NCI-H2107 treated with DMSO at 0.1 percent for 48 hours (cell line): Measurements from ENCODE around the gene CDK5RAP3.
"Not testable (repeated sequence)": the region's sequence is repeated elsewhere in the genome, so short reads cannot be mapped to it uniquely, and the experiment has no call there.

Experiments
- DNase-seq: peaks from one replicate; lab custom pipeline; 2025; ENCODE audit not compliant: unreplicated experiment; lab: John Stamatoyannopoulos, UW

CDK5RAP3 gene

DNA sequence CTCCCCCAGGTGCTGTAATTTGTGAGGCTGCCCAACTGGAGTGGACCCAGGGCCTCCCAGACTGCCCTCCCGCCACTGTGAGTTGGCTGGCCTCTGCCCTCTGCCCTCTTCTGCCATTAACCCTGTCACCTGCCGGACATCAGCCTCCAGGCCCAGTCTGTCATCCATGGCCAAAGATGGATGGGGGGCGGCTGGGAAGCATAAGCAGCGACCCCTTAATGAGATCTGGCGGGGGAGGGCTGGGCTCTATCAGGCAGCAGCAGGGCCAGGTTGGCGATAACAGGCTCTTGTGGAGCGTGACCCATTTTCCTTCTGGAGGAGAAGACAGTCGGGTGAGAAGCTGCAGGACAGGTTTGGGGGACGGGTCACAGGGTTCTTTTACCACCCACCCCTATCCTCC, 25.3 kb downstream of the CDK5RAP3 start:
- DNase-seq, result no peak

GRCh38 chr17:47997586-47997985, 26.7 kb downstream of the CDK5RAP3 start:
- DNase-seq, result no peak

DNA sequence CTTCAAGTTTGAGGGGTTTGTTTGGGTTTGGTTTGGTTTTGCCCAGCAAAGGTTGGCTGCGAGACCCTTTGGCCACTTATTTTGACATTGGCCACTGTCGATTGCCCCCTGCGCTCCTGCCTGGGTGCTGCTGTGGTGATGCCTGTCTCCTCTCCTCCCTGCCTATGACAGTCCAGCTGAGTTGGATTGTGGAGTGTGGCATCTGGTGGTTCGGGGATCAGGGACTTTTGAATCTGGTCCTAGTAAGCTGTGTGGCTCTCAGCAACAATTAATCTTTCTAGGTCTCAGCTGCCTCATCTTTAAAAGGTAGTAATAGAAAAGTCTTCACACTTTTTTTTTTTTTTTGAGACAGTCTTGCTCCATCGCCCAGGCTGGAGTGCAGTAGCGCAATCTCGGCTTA, 27.1 kb downstream of the CDK5RAP3 start:
- DNase-seq, result no peak

- DNase-seq, result no peak
Measured at GRCh38 chr17:47999582-47999981, 28.7 kb downstream of the CDK5RAP3 start.

DNA sequence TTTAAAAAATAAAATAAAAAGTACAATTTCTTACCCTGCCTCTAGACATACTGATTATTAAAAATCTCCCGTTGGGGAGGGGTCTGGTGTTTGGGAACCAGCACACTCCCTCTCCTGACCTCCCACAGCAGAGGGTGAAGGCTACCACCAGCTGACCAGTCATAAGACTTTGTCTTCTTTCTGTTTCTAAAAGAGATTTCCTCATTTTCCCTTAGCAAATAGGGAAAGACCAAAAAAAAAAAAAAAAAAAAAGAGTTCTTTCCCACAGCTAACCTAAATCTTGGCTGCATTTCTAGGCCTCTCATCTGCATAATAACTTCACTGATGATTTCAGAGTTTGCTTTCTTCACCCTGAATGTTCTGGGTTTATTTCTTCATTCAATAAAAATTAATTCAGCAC, 30.3 kb downstream of the CDK5RAP3 start:
- no peak for DNase-seq

DNA sequence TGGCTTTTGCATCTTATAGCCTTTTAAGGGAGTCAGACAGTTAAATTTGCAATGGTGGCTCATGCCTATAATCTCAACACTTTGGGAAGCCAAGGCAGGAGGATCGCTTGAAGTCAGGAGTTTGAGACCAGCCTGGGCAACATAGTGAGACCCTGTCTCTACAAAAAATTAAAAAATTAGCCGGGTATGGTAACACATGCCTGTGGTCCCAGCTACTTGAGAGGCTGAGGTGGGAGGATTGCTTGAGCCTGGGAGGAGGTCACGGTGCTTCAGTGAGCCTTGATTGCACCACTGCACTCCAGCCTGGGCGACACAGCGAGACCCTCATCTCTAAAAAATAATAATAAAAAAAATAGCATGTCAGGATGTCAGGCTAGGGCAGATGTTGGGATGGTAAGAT, 30.7 kb downstream of the CDK5RAP3 start:
- DNase-seq, result not testable (repeated sequence)

GRCh38 chr17:48002266-48002915, 31.5 kb downstream of the CDK5RAP3 start:
- DNase-seq, result peak; percentile 62

DNA sequence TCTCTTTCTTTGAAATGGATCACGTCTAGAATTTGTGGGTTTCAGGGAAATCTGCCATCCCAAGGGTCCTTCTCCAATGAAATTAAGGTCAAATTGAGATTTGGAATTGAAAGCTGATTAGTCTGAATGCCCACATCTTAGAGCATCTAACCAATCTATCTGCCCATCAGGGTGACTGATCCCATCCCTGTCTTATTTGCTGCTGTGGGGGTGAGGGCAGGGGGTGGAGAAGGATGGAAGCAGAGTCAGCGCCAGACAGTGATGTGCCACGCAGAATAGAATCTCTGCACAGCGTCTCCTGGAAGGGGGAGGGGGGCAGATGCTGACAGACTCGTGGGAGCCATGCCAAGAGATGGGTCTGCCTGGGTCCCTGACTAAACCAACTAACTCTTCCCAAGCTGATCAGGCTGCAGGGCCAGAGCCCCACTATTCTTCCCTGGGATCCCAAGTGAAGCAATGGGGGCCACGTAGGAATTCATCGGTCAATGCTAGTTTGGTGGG, 32.1 kb downstream of the CDK5RAP3 start:
- no peak for DNase-seq

GRCh38 chr17:48003417-48004151, 32.7 kb downstream of the CDK5RAP3 start:
- DNase-seq, result peak; percentile 60

GRCh38 chr17:48004983-48005382, 34.1 kb downstream of the CDK5RAP3 start:
- DNase-seq, result no peak

DNA sequence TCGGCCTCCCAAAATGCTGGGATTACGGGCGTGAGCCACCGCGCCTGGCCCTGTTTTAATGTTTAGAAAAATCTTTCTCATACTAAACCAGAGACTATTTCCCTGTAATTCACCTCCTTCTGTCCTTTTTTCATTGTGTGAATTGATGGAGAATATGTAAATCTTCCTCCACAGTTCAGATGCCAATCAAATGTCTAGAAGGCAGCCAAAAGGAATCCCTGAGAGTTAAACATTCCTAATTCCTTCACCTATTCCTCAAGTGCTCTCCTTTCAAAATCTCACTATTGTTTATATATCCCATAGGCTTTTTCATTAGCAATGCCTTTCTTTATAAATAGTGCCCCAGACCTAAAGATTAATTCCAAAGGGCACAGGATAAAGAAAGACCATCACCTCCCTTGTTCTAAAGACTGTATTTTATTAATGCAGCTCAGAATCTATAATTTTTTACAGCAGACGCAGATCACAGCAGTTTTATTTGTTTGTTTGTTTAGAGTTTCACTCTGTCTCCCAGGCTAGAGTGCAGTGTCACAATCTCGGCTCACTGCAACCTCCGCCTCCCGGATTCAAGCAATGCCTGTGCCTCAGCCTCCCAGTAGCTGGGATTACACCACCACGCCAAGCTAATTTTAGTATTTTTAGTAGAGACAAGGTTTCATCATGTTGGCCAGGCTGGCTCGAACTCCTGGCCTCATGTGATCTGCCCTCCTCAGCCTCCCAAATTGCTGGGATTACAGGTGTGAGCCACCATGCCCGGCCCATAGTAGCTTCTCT, 36.2 kb downstream of the CDK5RAP3 start:
- no peak for DNase-seq

DNA sequence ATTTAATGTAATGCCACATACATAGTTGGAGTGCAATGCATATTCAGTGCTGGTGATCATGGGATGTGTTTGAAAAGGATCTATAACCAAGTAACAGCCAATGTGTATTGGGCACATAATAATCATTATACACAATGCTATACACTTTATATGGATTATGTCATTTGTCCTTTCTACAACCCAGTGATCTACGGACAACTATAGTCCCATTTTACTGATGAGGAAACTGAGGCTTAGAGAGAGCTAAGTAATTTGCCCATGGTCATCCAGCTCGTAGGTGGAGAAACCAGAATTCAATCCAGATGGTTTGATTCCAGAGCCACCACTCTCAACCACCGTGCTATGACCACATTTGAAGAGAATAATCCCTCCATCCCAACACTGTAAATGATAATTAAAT, 39.3 kb downstream of the CDK5RAP3 start:
- DNase-seq, result no peak

DNA sequence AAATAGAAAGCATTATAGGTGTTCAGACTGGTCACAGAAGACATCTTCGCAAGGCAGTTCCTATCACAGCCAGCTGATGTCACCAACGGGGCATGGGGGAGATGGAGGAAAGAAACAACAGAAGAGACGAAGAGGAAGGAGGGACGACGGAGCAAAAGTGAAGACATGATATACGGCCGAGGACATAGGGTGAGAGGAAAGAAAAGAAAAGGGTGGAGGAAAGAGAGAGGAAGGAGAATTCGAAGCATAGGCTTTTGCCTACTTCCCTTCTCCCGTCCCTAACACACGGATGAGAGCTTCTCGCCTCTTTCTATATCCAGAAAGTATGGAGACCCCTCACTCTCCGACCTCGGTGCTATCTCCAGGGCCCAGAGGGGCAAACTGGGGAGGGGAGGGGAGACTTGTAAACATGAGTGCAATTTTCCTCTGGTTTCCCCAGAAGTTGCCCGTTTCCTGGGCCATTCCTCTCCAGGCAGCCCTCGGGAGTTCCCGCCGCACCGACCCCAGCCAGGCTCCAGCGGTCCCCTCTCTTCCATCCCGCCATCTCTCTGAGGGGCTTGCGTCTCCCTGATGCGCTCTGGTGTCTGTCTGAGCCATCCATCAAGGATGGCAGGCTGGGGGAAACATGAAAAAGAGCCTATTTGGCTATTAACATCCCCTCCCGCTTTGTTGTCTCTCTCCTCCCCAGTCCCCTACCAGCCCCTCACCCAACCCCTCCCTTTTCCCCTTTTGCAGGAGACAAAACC, 40.7 kb downstream of the CDK5RAP3 start:
- DNase-seq, result peak; percentile 63

DNA sequence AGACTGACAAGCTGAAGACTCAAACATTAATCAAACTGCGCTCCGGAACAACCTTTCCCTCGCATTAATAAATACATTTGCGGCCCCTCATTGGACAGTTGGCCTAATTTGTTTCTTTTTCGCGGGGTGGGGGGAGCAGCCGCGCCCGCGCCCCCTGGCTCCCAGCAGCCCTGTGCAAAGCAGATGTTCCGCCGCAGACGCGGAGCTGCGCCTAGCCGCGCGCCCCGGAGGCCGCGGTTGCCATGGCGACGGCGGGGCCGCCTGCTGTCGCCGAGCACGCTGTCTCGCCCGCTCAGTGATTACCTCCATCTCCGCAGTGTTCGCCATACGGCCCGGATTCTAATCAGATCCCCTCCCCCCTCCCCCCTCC, 41.2 kb downstream of the CDK5RAP3 start:
- peak; percentile 62 for DNase-seq

DNA sequence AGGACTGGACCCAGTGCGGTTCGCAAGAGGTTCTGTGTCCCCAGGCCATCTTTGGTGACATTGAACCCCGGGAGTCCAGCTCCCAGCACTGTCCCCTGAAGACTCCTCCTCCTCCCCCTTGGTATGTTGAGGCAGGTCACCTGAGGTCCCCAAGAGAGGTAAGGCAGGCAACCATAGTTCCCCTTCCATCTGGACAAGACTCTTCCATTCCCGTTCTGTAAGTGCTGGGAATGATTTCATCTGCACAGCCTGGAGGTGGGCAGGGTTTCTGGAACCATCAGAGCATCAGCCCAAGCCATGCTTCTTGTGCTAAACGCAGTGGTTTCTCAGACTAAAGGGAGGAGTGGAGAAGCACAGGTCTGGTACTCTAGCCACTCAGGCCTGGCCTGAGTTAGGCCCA, 41.7 kb downstream of the CDK5RAP3 start:
- no peak for DNase-seq

- DNase-seq, result no peak
Measured at GRCh38 chr17:48013876-48014594, 43.1 kb downstream of the CDK5RAP3 start.

- DNase-seq, result peak; percentile 69
Measured at GRCh38 chr17:48014595-48015111, 43.7 kb downstream of the CDK5RAP3 start.

DNA sequence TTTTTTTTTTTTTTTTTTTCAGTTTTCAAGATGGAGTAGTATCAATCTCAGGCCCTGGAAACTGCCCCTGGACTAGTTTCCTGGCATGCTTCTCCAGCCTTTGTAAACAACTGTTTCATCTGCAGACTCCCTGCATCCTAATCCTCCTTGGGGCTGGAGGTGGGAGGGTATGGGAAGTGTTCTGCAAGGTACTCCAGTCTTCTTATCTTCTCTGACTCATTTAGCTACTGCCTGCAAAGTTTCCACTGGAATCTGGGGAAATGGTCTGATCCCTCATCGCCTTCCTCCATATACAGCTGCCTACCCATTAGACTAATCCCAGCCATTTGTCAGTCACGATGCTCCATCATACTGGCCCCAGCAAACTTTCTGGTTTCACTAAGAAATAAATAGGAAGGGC, 45.2 kb downstream of the CDK5RAP3 start:
- DNase-seq, result no peak

- DNase-seq, result not testable (repeated sequence)
Measured at GRCh38 chr17:48017817-48018158, 46.9 kb downstream of the CDK5RAP3 start.

GRCh38 chr17:48021934-48022333, 51.0 kb downstream of the CDK5RAP3 start:
- DNase-seq, result no peak
